Gastroesophageal sphincter (tissue), 4 donors: ENCODE data around the gene CKMT2. TPM values are rescaled to one million over a fixed set of nuclear protein-coding genes. Genes with fewer than 3 reads are reported as not detected.
"Not testable (repeated sequence)": the region's sequence is repeated elsewhere in the genome, so short reads cannot be mapped to it uniquely, and the experiment has no call there.

ENCODE experiments used
- ATAC-seq: fragments of 150-250 bp; one replicate; pipeline ENCODE4 v1.9.1; 2016; ENCODE audit warnings: mild to moderate bottlenecking, moderate library complexity
- H3K27ac ChIP-seq, 4 donors: fragments of 200-600 bp; sonication (generic) in 3 of 4; 1 replicate in 3 of 4; 2 replicates in 1 of 4; pipeline ENCODE4 v1.5.1; 2016 to 2019
- H3K27me3 ChIP-seq: fragments of 200-600 bp; sonication (generic); one replicate; pipeline ENCODE4 v1.5.1; 2019
- H3K36me3 ChIP-seq, 2 donors: fragments of 200-600 bp; sonication (generic); one replicate each; pipeline ENCODE4 v1.5.1; 2019; ENCODE audit warnings: control low read depth in 1 of 2
- H3K4me1 ChIP-seq, 3 donors: fragments of 200-600 bp; sonication (generic); 1 replicate in 2 of 3; 2 replicates in 1 of 3; pipeline ENCODE4 v1.5.1; 2016 to 2019; ENCODE audit warnings: control low read depth in 2 of 3
- H3K4me3 ChIP-seq, 2 donors: fragments of 200-600 bp; sonication (generic); one replicate each; pipeline ENCODE4 v1.5.1; 2019; ENCODE audit warnings: mild to moderate bottlenecking in 1 of 2, moderate library complexity in 1 of 2
- H3K9me3 ChIP-seq, 3 donors: fragments of 200-600 bp; sonication (generic); one replicate each; pipeline ENCODE4 v1.5.1; 2017 to 2019; ENCODE audit warnings: control low read depth in 2 of 3
- CTCF ChIP-seq, 4 experiments: fragments of 200-600 bp in 2 of 4; fragments of 450-650 bp in 2 of 4; sonication (generic) in 1 of 4; IDR thresholded peaks; one replicate each; pipeline ENCODE4 v1.5.1; 2017 to 2019; ENCODE audit warnings: antibody characterized with exemption in 4 of 4, mild to moderate bottlenecking in 2 of 4, moderate library complexity in 2 of 4
- EP300 ChIP-seq: sonication (generic); formaldehyde crosslinking; IDR thresholded peaks from one replicate; pipeline ENCODE4 v1.6.1; 2017; ENCODE audit warnings: antibody characterized with exemption, mild to moderate bottlenecking
- POLR2A ChIP-seq, 2 donors: fragments of 450-650 bp; IDR thresholded peaks; one replicate each; pipeline ENCODE4 v1.6.1; 2017; ENCODE audit warnings: antibody characterized with exemption in 2 of 2, mild to moderate bottlenecking in 2 of 2, moderate library complexity in 1 of 2
- POLR2AphosphoS5 ChIP-seq: sonication (generic); formaldehyde crosslinking; IDR thresholded peaks from one replicate; pipeline ENCODE4 v1.6.1; 2017; ENCODE audit warnings: antibody characterized with exemption
- WGBS, 2 donors: methylation state at CpG; one replicate each; pipeline ENCODE4 v1.1.5; 2018; ENCODE audit warnings: low coverage in 1 of 2; 5-methylcytosine and 5-hydroxymethylcytosine counted together
- total RNA-seq, 4 donors: library from RNA; depleted of rRNA; stranded (reverse); fragments of >200 nt; gene quantifications; one replicate each; pipeline ENCODE4 v1.1.0, GENCODE V29; 2016

CKMT2 gene
- total RNA-seq, 4 donors from 2014 or later = 3.9 to 33.6 (median 14.2) TPM

GRCh38 chr5:81283976-81284375 is 50.9 kb downstream of the CKMT2 start:
- Histone ChIP-seq H3K9me3 (no peaks in the 10 kb centered on the region), H3K27me3 (no peaks in the 10 kb centered on the region), H3K4me1 (peaks cover 0 to 4% (median 0%) of the 10 kb centered on the region in 3 donors), H3K27ac (no peak overlapping the region), H3K4me3 (no peak overlapping the region), H3K36me3 (no peaks in the 10 kb centered on the region)
- no peak for ATAC-seq
- TF ChIP-seq CTCF (IDR thresholded peaks at IDR 0.05) = no peak
- no peak for TF ChIP-seq EP300
- 94 to 100% methylated on average over 1 of the region's 1 CpG for WGBS, 2 donors

GRCh38 chr5:81286059-81286617 is 53.0 kb downstream of the CKMT2 start:
- no peak for ATAC-seq
- Histone ChIP-seq H3K4me1 (peaks cover 0 to 4% (median 0%) of the 10 kb centered on the region in 3 donors), H3K4me3 (no peak overlapping the region), H3K27me3 (no peaks in the 10 kb centered on the region), H3K9me3 (no peaks in the 10 kb centered on the region), H3K27ac (no peak overlapping the region), H3K36me3 (no peaks in the 10 kb centered on the region)
- no peak for TF ChIP-seq EP300
- no peak for TF ChIP-seq CTCF (IDR thresholded peaks at IDR 0.05)
- TF ChIP-seq POLR2AphosphoS5 = no peak
- TF ChIP-seq POLR2A (IDR thresholded peaks at IDR 0.05) = no peak
- 60 to 67% methylated on average over 3 of the region's 3 CpGs for WGBS, 2 donors

GRCh38 chr5:81288021-81288433 is 54.9 kb downstream of the CKMT2 start:
- H3K4me3 ChIP-seq = no peak overlapping the region
- H3K27ac ChIP-seq = no peak overlapping the region
- no peak for TF ChIP-seq CTCF (IDR thresholded peaks at IDR 0.05)
- no peak for TF ChIP-seq POLR2AphosphoS5
- 85 to 87% methylated on average over 4 of the region's 4 CpGs for whole genome bisulfite sequencing, 2 donors
- peaks cover 0 to 4% (median 0%) of the 10 kb centered on the region in 3 donors for H3K4me1 ChIP-seq
- no peak for ATAC-seq
- H3K9me3 ChIP-seq = peaks cover 0 to 14% (median 0%) of the 10 kb centered on the region in 3 donors
- H3K36me3 ChIP-seq = peaks cover 0 to 3% of the 10 kb centered on the region in 2 donors
- H3K27me3 ChIP-seq = no peaks in the 10 kb centered on the region

- no peaks in the 10 kb centered on the region for H3K27me3 ChIP-seq
- no peak for ATAC-seq
- TF ChIP-seq POLR2AphosphoS5 = no peak
- TF ChIP-seq EP300 = no peak
- TF ChIP-seq POLR2A (IDR thresholded peaks at IDR 0.05) = no peak
- TF ChIP-seq CTCF (IDR thresholded peaks at IDR 0.05) = no peak
- H3K4me3 ChIP-seq = no peak overlapping the region
- WGBS, 2 donors = 83 to 100% methylated on average over 1 of the region's 1 CpG
- H3K4me1 ChIP-seq = peaks cover 0 to 4% (median 0%) of the 10 kb centered on the region in 3 donors
- peaks cover 0 to 12% of the 10 kb centered on the region in 2 donors for H3K36me3 ChIP-seq
- H3K9me3 ChIP-seq = peaks cover 0 to 14% (median 0%) of the 10 kb centered on the region in 3 donors
- no peak overlapping the region for H3K27ac ChIP-seq
These were observed 57.0 kb downstream of the CKMT2 start for GRCh38 chr5:81290146-81290545.

- no peak for ATAC-seq
- WGBS, 2 donors = 100% methylated on average over 1 to 2 of the region's 2 CpGs
- TF ChIP-seq CTCF (IDR thresholded peaks at IDR 0.05) = no peak
- TF ChIP-seq POLR2AphosphoS5 = no peak
- TF ChIP-seq EP300 = no peak
- TF ChIP-seq POLR2A (IDR thresholded peaks at IDR 0.05) = no peak
- H3K4me3 ChIP-seq = no peak overlapping the region
- H3K36me3 ChIP-seq = peaks cover 0 to 12% of the 10 kb centered on the region in 2 donors
- no peaks in the 10 kb centered on the region for H3K27me3 ChIP-seq
- peaks cover 0 to 4% (median 0%) of the 10 kb centered on the region in 3 donors for H3K4me1 ChIP-seq
- H3K27ac ChIP-seq = no peak overlapping the region
- H3K9me3 ChIP-seq = peaks cover 0 to 14% (median 0%) of the 10 kb centered on the region in 3 donors
These were observed 59.0 kb downstream of the CKMT2 start for GRCh38 chr5:81292130-81292529.

- ATAC-seq, H3K4me3 ChIP-seq, H3K27ac ChIP-seq, H3K27me3 ChIP-seq, H3K4me1 ChIP-seq: not testable (repeated sequence)
- peaks cover 0 to 14% (median 0%) of the 10 kb centered on the region in 3 donors for H3K9me3 ChIP-seq
- WGBS, 2 donors = 97 to 100% methylated on average over 2 to 5 of the region's 5 CpGs
- peaks cover 0 to 12% of the 10 kb centered on the region in 2 donors for H3K36me3 ChIP-seq
These were observed 60.9 kb downstream of the CKMT2 start for GRCh38 chr5:81294021-81294420.
